WTC11 (cell line): ENCODE data around the gene CTDSPL. TPM values are rescaled to one million over a fixed set of nuclear protein-coding genes. Genes with fewer than 3 reads are reported as not detected.

Experiments used
- ATAC-seq: fragments of 200-7000 bp; cut with Tn5 transposase; 2 replicates; pipeline ENCODE4 v1.10.0; 2021; ENCODE audit warnings: mild to moderate bottlenecking, moderate library complexity
- CTCF ChIA-PET: fragments of 300-600 bp; sonication (Branson Sonifier 250); formaldehyde crosslinking; loops from one replicate; lab custom pipeline; 2021; ENCODE audit warnings: antibody characterized with exemption; lab: Charles Lee
- POLR2A ChIA-PET: fragments of 350-600 bp; sonication (Branson Sonifier 250); formaldehyde crosslinking; loops from one replicate; lab custom pipeline; 2021; ENCODE audit warnings: antibody characterized with exemption; lab: Charles Lee
- DNase-seq: peaks from one replicate; pipeline ENCODE4 v3.0.0; 2021; ENCODE audit warnings: low spot score
- H3K27ac Mint-ChIP-seq: 2 replicates; pipeline ENCODE4 v1.8.0; 2021; ENCODE audit warnings: mixed read lengths
- H3K27me3 Mint-ChIP-seq: 2 replicates; pipeline ENCODE4 v1.8.0; 2021; ENCODE audit warnings: low read depth, mild to moderate bottlenecking, moderate library complexity, mixed read lengths
- H3K36me3 Mint-ChIP-seq: 2 replicates; pipeline ENCODE4 v1.8.0; 2021; ENCODE audit warnings: mixed read lengths
- H3K4me1 Mint-ChIP-seq: 2 replicates; pipeline ENCODE4 v1.8.0; 2022; ENCODE audit warnings: mixed read lengths
- H3K4me3 Mint-ChIP-seq: 2 replicates; pipeline ENCODE4 v1.8.0; 2021; ENCODE audit warnings: mild to moderate bottlenecking, moderate library complexity, mixed read lengths
- H3K9me3 Mint-ChIP-seq: 2 replicates; pipeline ENCODE4 v1.8.0; 2021; ENCODE audit warnings: mixed read lengths
- CREM ChIP-seq: sonication (generic); formaldehyde crosslinking; IDR thresholded peaks from 2 replicates; pipeline ENCODE4 v1.8.1; 2022; ENCODE audit warnings: mild to moderate bottlenecking, missing genetic modification reagents, moderate library complexity
- ELF4 ChIP-seq: sonication (generic); formaldehyde crosslinking; IDR thresholded peaks from 2 replicates; pipeline ENCODE4 v1.8.1; 2022; ENCODE audit warnings: low read depth, mild to moderate bottlenecking, moderate library complexity, missing genetic modification reagents
- EMX1 ChIP-seq: fragments of 250-450 bp; sonication (Bioruptor Pico); IDR thresholded peaks from 2 replicates; pipeline ENCODE4 v1.8.0; 2021; ENCODE audit warnings: mild to moderate bottlenecking
- GABPB1 ChIP-seq: sonication (generic); formaldehyde crosslinking; IDR thresholded peaks from 2 replicates; pipeline ENCODE4 v1.8.1; 2023; ENCODE audit warnings: mild to moderate bottlenecking, missing genetic modification reagents
- NFYB ChIP-seq: sonication (generic); formaldehyde crosslinking; conservative IDR thresholded peaks from 2 replicates; pipeline ENCODE4 v1.8.0; 2022; ENCODE audit warnings: low read depth, missing genetic modification reagents
- RELA ChIP-seq: sonication (generic); formaldehyde crosslinking; IDR thresholded peaks from 2 replicates; pipeline ENCODE4 v1.8.1; 2022; ENCODE audit warnings: missing genetic modification reagents, mild to moderate bottlenecking, borderline replicate concordance
- SMAD3 ChIP-seq: sonication (generic); formaldehyde crosslinking; IDR thresholded peaks from 2 replicates; pipeline ENCODE4 v1.8.0; 2022; ENCODE audit warnings: missing genetic modification reagents, mild to moderate bottlenecking, borderline replicate concordance
- SOX15 ChIP-seq: fragments of 250-450 bp; sonication (Bioruptor Pico); IDR thresholded peaks from 2 replicates; pipeline ENCODE4 v1.9.0; 2021; ENCODE audit warnings: mild to moderate bottlenecking
- ZNF121 ChIP-seq: sonication (generic); formaldehyde crosslinking; IDR thresholded peaks from 2 replicates; pipeline ENCODE4 v1.8.0; 2023; ENCODE audit warnings: missing genetic modification reagents
- ZNF416 ChIP-seq: fragments of 250-450 bp; sonication (Bioruptor Pico); IDR thresholded peaks from 2 replicates; pipeline ENCODE4 v1.9.0; 2021; ENCODE audit warnings: mild to moderate bottlenecking, inconsistent platforms
- ZNF423 ChIP-seq: fragments of 250-450 bp; sonication (Bioruptor Pico); IDR thresholded peaks from 2 replicates; pipeline ENCODE4 v2.1.2; 2022; ENCODE audit warnings: mild to moderate bottlenecking, moderate library complexity
- ZNF671 ChIP-seq: fragments of 250-450 bp; sonication (Bioruptor Pico); IDR thresholded peaks from 2 replicates; pipeline ENCODE4 v1.8.0; 2021; ENCODE audit warnings: mild to moderate bottlenecking
- total RNA-seq: library from RNA; stranded (reverse); gene quantifications from 3 replicates; pipeline ENCODE4 v1.2.3, GENCODE V29; 2021
- TF ChIP-seq, protein P1 (sequence below): sonication (generic); formaldehyde crosslinking; IDR thresholded peaks from 2 replicates; pipeline ENCODE4 v1.8.1; 2022; ENCODE audit warnings: low read depth, mild to moderate bottlenecking, moderate library complexity, missing genetic modification reagents, borderline replicate concordance
- TF ChIP-seq, protein P2 (sequence below): fragments of 250-450 bp; sonication (Bioruptor Pico); IDR thresholded peaks from 2 replicates; pipeline ENCODE4 v2.1.2; 2022; ENCODE audit warnings: mild to moderate bottlenecking, moderate library complexity
- TF ChIP-seq, protein P3 (sequence below): sonication (generic); formaldehyde crosslinking; IDR thresholded peaks from 2 replicates; pipeline ENCODE4 v1.8.0; 2022; ENCODE audit warnings: mild to moderate bottlenecking, missing genetic modification reagents
- TF ChIP-seq, protein P4 (sequence below): sonication (generic); formaldehyde crosslinking; IDR thresholded peaks from 2 replicates; pipeline ENCODE4 v1.8.1; 2023; ENCODE audit warnings: mild to moderate bottlenecking, missing genetic modification reagents
- TF ChIP-seq, protein P5 (sequence below): sonication (generic); formaldehyde crosslinking; IDR thresholded peaks from 2 replicates; pipeline ENCODE4 v1.8.0; 2022; ENCODE audit warnings: mild to moderate bottlenecking, missing genetic modification reagents
- TF ChIP-seq, protein P6 (sequence below): sonication (generic); formaldehyde crosslinking; IDR thresholded peaks from 2 replicates; pipeline ENCODE4 v1.8.0; 2023; ENCODE audit warnings: mild to moderate bottlenecking, missing genetic modification reagents
- TF ChIP-seq, protein P7 (sequence below): sonication (generic); formaldehyde crosslinking; IDR thresholded peaks from 2 replicates; pipeline ENCODE4 v1.8.0; 2022; ENCODE audit warnings: missing genetic modification reagents
- TF ChIP-seq, protein P8 (sequence below): fragments of 250-450 bp; sonication (Bioruptor Pico); IDR thresholded peaks from 2 replicates; pipeline ENCODE4 v1.8.0; 2021; ENCODE audit warnings: mild to moderate bottlenecking

CTDSPL gene
- total RNA-seq, 1 experiment from 2014 or later: 41.2 TPM

DNA sequence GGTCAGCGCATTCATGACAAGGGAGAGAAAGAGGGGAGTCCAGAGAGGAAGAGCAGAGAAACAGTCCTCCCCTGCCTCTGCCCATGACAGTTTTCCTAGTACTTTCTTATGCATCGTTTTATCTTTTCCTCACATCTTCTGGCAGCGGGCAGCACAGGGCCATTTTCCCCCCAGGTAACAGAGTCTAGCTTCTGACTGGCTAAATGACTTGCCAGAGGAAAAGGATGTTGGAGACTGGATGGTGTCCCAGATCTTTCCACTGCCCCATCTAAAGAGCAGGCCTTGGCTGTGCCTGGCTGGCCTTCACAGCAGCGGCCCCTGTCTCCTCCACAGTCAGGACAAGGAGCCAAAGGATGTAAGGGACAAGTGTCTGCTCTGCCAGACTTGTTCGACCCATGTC is 59.3 kb downstream of the CTDSPL start:
- H3K4me3 Mint-ChIP-seq: no peak overlapping the region
- TF ChIP-seq, protein P1, sequence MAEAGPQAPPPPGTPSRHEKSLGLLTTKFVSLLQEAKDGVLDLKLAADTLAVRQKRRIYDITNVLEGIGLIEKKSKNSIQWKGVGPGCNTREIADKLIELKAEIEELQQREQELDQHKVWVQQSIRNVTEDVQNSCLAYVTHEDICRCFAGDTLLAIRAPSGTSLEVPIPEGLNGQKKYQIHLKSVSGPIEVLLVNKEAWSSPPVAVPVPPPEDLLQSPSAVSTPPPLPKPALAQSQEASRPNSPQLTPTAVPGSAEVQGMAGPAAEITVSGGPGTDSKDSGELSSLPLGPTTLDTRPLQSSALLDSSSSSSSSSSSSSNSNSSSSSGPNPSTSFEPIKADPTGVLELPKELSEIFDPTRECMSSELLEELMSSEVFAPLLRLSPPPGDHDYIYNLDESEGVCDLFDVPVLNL (CRISPR knock-in tag): no peak
- TF ChIP-seq CREM (CRISPR knock-in tag): no peak
- no peak for TF ChIP-seq SOX15 (CRISPR knock-in tag)
- TF ChIP-seq, protein P2, sequence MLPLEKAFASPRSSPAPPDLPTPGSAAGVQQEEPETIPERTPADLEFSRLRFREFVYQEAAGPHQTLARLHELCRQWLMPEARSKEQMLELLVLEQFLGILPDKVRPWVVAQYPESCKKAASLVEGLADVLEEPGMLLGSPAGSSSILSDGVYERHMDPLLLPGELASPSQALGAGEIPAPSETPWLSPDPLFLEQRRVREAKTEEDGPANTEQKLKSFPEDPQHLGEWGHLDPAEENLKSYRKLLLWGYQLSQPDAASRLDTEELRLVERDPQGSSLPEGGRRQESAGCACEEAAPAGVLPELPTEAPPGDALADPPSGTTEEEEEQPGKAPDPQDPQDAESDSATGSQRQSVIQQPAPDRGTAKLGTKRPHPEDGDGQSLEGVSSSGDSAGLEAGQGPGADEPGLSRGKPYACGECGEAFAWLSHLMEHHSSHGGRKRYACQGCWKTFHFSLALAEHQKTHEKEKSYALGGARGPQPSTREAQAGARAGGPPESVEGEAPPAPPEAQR (CRISPR knock-in tag): no peak
- TF ChIP-seq GABPB1 (CRISPR knock-in tag): no peak
- TF ChIP-seq, protein P3, sequence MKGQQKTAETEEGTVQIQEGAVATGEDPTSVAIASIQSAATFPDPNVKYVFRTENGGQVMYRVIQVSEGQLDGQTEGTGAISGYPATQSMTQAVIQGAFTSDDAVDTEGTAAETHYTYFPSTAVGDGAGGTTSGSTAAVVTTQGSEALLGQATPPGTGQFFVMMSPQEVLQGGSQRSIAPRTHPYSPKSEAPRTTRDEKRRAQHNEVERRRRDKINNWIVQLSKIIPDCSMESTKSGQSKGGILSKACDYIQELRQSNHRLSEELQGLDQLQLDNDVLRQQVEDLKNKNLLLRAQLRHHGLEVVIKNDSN (CRISPR knock-in tag): no peak
- no peak for TF ChIP-seq ZNF121
- TF ChIP-seq ZNF416 (CRISPR knock-in tag): no peak
- no peak for TF ChIP-seq ZNF671 (CRISPR knock-in tag)
- no peak for TF ChIP-seq RELA (CRISPR knock-in tag)
- TF ChIP-seq, all 79 proteins: peak for 0
- CTCF ChIA-PET: no interaction called here
- Mint-ChIP-seq H3K27ac (no peak overlapping the region), H3K27me3 (no peaks in the 10 kb centered on the region), H3K4me1 (peaks cover 32% of the 10 kb centered on the region), H3K9me3 (no peaks in the 10 kb centered on the region), H3K36me3 (no peaks in the 10 kb centered on the region)
- ATAC-seq (no peak), DNase-seq (no peak)
- POLR2A ChIA-PET: no interaction called here

DNA sequence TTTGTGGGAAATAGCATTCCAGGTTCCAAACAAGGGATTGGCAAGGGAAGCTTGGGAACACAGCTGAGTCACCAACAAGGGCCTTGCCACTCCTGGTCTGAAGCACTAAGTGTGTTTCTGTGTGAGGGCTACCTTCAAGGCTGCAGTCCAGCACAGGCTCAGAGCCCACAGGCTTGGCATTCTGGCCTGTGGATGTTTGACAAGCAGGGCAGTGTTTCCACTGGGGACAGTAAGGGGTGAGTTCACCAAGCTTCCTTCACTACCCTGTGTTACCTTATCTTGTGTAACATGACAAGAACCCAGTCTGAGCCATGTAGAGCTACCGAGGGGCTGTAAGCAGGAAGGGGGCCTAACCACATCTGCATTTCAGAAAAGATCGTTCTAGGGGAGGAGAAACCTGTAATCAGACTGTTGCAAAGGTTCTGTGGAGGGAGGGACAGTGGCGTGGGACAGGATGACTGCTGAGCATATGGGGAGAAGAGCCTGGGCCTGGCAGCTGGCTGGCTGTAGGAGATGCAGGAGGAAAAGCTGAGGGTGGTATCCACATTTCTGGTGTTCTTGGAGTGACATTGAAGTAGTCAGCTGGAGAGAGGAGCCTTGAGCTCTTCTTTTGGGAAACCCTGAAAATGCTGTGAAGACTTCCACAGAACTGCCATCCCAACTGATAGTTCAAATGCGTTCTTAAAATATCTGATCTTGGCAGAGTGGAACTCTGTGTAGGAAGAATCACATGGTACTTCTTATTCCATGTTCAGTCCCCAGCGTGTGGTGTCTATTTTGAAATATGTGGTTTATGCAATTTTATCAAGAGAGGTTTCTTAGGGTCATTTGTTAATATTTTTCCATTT is 61.3 kb downstream of the CTDSPL start:
- H3K36me3 Mint-ChIP-seq: no peaks in the 10 kb centered on the region
- ATAC-seq (no peak), DNase-seq (no peak)
- TF ChIP-seq, protein P4, sequence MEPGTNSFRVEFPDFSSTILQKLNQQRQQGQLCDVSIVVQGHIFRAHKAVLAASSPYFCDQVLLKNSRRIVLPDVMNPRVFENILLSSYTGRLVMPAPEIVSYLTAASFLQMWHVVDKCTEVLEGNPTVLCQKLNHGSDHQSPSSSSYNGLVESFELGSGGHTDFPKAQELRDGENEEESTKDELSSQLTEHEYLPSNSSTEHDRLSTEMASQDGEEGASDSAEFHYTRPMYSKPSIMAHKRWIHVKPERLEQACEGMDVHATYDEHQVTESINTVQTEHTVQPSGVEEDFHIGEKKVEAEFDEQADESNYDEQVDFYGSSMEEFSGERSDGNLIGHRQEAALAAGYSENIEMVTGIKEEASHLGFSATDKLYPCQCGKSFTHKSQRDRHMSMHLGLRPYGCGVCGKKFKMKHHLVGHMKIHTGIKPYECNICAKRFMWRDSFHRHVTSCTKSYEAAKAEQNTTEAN (CRISPR knock-in tag): no peak
- TF ChIP-seq, protein P5, sequence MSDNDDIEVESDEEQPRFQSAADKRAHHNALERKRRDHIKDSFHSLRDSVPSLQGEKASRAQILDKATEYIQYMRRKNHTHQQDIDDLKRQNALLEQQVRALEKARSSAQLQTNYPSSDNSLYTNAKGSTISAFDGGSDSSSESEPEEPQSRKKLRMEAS (CRISPR knock-in tag): no peak
- TF ChIP-seq EMX1 (CRISPR knock-in tag): no peak
- TF ChIP-seq, protein P6, sequence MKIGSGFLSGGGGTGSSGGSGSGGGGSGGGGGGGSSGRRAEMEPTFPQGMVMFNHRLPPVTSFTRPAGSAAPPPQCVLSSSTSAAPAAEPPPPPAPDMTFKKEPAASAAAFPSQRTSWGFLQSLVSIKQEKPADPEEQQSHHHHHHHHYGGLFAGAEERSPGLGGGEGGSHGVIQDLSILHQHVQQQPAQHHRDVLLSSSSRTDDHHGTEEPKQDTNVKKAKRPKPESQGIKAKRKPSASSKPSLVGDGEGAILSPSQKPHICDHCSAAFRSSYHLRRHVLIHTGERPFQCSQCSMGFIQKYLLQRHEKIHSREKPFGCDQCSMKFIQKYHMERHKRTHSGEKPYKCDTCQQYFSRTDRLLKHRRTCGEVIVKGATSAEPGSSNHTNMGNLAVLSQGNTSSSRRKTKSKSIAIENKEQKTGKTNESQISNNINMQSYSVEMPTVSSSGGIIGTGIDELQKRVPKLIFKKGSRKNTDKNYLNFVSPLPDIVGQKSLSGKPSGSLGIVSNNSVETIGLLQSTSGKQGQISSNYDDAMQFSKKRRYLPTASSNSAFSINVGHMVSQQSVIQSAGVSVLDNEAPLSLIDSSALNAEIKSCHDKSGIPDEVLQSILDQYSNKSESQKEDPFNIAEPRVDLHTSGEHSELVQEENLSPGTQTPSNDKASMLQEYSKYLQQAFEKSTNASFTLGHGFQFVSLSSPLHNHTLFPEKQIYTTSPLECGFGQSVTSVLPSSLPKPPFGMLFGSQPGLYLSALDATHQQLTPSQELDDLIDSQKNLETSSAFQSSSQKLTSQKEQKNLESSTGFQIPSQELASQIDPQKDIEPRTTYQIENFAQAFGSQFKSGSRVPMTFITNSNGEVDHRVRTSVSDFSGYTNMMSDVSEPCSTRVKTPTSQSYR (CRISPR knock-in tag): no peak
- TF ChIP-seq NFYB (CRISPR knock-in tag): no peak
- TF ChIP-seq ZNF423 (CRISPR knock-in tag): no peak
- no peak for TF ChIP-seq ZNF416 (CRISPR knock-in tag)
- TF ChIP-seq ELF4 (CRISPR knock-in tag): no peak
- TF ChIP-seq, protein P7, sequence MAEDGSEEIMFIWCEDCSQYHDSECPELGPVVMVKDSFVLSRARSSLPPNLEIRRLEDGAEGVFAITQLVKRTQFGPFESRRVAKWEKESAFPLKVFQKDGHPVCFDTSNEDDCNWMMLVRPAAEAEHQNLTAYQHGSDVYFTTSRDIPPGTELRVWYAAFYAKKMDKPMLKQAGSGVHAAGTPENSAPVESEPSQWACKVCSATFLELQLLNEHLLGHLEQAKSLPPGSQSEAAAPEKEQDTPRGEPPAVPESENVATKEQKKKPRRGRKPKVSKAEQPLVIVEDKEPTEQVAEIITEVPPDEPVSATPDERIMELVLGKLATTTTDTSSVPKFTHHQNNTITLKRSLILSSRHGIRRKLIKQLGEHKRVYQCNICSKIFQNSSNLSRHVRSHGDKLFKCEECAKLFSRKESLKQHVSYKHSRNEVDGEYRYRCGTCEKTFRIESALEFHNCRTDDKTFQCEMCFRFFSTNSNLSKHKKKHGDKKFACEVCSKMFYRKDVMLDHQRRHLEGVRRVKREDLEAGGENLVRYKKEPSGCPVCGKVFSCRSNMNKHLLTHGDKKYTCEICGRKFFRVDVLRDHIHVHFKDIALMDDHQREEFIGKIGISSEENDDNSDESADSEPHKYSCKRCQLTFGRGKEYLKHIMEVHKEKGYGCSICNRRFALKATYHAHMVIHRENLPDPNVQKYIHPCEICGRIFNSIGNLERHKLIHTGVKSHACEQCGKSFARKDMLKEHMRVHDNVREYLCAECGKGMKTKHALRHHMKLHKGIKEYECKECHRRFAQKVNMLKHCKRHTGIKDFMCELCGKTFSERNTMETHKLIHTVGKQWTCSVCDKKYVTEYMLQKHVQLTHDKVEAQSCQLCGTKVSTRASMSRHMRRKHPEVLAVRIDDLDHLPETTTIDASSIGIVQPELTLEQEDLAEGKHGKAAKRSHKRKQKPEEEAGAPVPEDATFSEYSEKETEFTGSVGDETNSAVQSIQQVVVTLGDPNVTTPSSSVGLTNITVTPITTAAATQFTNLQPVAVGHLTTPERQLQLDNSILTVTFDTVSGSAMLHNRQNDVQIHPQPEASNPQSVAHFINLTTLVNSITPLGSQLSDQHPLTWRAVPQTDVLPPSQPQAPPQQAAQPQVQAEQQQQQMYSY (CRISPR knock-in tag): no peak
- TF ChIP-seq SMAD3 (CRISPR knock-in tag): no peak
- TF ChIP-seq, protein P8, sequence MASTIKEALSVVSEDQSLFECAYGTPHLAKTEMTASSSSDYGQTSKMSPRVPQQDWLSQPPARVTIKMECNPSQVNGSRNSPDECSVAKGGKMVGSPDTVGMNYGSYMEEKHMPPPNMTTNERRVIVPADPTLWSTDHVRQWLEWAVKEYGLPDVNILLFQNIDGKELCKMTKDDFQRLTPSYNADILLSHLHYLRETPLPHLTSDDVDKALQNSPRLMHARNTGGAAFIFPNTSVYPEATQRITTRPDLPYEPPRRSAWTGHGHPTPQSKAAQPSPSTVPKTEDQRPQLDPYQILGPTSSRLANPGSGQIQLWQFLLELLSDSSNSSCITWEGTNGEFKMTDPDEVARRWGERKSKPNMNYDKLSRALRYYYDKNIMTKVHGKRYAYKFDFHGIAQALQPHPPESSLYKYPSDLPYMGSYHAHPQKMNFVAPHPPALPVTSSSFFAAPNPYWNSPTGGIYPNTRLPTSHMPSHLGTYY (CRISPR knock-in tag): no peak
- H3K4me3 Mint-ChIP-seq: no peak overlapping the region
- H3K4me1 Mint-ChIP-seq: peaks cover 25% of the 10 kb centered on the region
- POLR2A ChIA-PET: no interaction called here
- CTCF ChIA-PET: interaction anchor here (1.0 to 1.6 kb wide), 3 partner anchors 12 to 52 kb away, joined by 3 to 10 read pairs (median 6); no protein-coding TSS in a partner anchor
- H3K9me3 Mint-ChIP-seq: peaks cover 2% of the 10 kb centered on the region; the same call in 1 of the 2 replicates
- H3K27me3 Mint-ChIP-seq: no peaks in the 10 kb centered on the region
- no peak overlapping the region for H3K27ac Mint-ChIP-seq
